GM10847 (cell line): ENCODE data around the gene TRIM24.

ENCODE experiments used
- POLR2A ChIP-seq: IDR thresholded peaks from 2 replicates; pipeline ENCODE4 v1.6.1; 2011; ENCODE audit not compliant: insufficient read length; ENCODE audit errors: extremely low read depth

Gene TRIM24

GRCh38 chr7:138581065-138581464, 121.0 kb downstream of the TRIM24 start:
- TF ChIP-seq POLR2A: no peak

GRCh38 chr7:138584283-138584682, 124.2 kb downstream of the TRIM24 start:
- no peak for TF ChIP-seq POLR2A

GRCh38 chr7:138584696-138585095, 124.6 kb downstream of the TRIM24 start:
- TF ChIP-seq POLR2A: no peak

DNA sequence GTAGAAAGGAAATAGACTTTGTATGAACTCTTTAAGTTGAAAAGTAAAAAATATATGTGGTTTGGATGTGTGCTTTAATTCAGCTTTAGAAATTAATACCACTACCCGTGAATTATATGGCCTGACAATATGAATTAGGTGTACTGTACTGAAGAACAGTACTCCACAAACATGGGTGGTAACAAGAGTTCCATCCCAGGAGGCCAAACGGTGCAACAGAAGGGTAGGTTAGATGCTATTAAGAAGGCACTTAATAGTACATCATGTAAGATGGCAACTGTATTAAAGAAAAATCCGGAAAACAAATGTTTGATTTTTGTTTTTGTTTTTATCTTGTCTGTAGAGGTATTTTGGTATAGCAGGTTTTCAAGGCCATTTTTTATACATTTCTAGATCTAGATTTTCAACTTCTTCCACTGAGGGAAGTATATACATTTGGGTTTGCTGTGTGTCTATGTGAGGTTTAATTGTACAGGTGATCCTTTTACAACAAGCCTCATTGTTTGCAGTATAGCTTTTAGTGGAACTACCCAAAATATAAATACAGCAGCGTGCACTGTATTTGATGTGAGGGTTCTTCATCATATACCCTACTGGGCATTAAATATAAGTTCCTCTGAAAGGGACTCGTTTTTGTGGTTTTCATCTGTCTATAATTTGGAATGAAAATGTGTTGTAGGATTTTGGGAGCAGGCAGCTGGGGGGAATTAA, 125.4 kb downstream of the TRIM24 start:
- no peak for TF ChIP-seq POLR2A

- no peak for TF ChIP-seq POLR2A
These were observed 127.4 kb downstream of the TRIM24 start for GRCh38 chr7:138587485-138587884.

DNA sequence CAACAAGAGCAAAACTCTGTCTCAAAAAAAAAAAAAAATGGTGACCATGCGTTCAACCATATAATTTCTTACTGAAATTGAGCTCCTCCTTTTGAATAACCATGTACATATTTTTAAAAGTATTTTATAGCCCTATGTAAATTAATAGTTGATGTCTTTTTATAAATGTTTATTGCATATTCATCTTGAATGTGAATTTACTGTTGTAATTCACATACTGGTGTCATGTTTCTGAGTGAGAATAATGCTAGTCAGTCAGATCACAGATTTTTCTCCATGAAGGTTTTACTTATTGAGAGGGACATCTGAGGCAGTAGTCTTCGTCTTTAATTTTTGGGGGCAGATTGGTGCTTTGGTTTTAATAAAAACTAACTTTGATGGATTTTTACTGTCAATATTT, 128.9 kb downstream of the TRIM24 start:
- no peak for TF ChIP-seq POLR2A

- TF ChIP-seq POLR2A: no peak
These were observed 130.1 kb downstream of the TRIM24 start for GRCh38 chr7:138590154-138590553.

DNA sequence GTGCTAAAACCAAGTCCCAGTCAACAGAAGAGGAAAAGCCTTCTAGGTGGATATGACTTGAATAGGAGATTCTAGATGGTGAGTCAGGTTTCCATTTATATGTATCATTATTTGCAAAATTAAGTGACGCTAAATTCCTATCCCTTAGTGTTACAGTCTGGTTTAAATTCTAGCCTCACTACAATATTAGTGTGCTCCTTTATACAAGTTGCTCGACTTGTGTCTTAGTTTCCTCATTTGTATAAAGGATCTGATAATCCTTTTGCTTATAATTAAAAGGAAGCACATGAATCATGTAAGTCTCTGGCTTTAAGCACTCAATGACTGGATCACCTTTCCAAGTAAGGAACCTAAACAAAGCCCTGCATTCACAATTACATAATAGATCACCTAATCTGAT, 135.4 kb downstream of the TRIM24 start:
- no peak for TF ChIP-seq POLR2A

- no peak for TF ChIP-seq POLR2A
These were observed 142.4 kb downstream of the TRIM24 start for GRCh38 chr7:138602451-138602850.

GRCh38 chr7:138603549-138604318, 143.7 kb downstream of the TRIM24 start:
- TF ChIP-seq POLR2A: no peak

GRCh38 chr7:138606236-138606635, 146.2 kb downstream of the TRIM24 start:
- no peak for TF ChIP-seq POLR2A

GRCh38 chr7:138607216-138608126, 147.4 kb downstream of the TRIM24 start:
- TF ChIP-seq POLR2A: no peak

GRCh38 chr7:138608275-138608674, 148.2 kb downstream of the TRIM24 start:
- no peak for TF ChIP-seq POLR2A

DNA sequence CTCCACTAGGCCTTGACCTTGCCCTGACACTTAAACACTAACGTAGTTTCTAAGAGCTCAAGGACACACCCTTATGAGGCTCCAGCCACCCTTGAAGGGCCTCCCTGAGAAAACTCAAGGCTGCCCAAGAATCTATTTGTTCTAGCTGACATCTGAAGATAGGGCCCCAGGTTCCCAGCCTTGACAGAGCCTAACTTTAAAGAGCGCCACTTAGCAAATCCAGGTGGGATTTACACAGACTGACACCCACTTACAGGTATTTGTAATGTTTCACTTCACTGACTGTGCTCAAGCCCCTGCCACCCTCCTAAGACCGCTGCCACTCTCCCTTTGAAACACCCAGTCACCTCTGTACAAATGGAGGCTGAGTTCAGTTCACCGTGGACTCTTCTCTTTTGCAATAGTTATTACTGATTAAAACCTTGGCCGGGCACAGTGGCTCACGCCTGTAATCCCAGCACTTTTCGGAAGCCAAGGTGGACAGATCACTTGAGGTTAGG, 150.7 kb downstream of the TRIM24 start:
- TF ChIP-seq POLR2A: no peak

GRCh38 chr7:138613630-138614029, 153.6 kb downstream of the TRIM24 start:
- TF ChIP-seq POLR2A: no peak

DNA sequence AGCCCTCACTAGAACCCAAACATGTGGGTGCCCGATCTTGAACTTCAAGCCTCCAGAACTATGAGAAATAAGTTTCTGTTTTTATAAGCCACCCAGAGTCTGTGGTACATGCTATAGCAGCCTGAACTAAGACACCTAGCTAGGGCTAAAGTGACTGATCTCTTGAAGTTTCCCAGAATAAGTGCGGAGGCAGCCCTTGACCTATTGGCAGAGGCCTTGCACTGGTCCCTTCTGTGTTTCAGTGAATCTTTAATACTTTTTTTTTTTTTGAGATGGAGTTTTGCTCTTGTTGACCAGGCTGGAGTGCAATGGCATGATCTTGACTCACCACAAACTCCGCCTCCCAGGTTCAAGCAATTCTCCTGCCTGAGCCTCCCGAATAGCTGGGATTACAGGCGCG, 156.0 kb downstream of the TRIM24 start:
- no peak for TF ChIP-seq POLR2A

DNA sequence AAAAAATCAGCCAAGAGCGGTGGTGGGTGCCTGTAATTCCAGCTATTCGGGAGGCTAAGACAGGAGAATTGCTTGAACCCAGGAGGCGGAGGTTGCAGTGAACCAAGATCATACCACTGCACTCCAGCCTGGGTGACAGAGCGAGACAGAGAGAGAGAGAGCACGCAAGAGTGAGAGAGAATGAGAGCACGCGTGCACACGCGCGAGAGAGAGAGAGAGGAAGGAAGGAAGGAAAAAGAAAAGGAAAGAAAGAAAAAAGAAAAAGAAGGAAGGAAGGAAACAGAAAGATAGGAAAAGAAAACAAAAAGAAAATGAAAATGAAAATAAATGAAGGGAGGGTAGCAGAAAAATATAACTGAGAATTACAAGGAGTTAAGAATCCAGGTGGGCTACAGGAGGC, 158.4 kb downstream of the TRIM24 start:
- TF ChIP-seq POLR2A: no peak
